Endothelial cell of umbilical vein (primary cell): Measurements from ENCODE around the gene HADH. TPM values are rescaled to one million over a fixed set of nuclear protein-coding genes. Genes with fewer than 3 reads are reported as not detected.

ENCODE experiments used
- BruUV-seq: library from RNA; stranded (reverse); fragments of 400-500 nt; replicated peaks from 2 replicates; lab custom pipeline; 2021; lab: Mats Ljungman, UMichigan
- CTCF ChIA-PET: fragments of 300-600, 350-600 bp; sonication (Branson Sonifier 250); formaldehyde crosslinking; loops from one replicate; lab custom pipeline; 2021; ENCODE audit warnings: antibody characterized with exemption, inconsistent platforms; lab: Charles Lee
- POLR2A ChIA-PET: fragments of 300-600, 350-600 bp; sonication (Branson Sonifier 250); formaldehyde crosslinking; loops from one replicate; lab custom pipeline; 2021; ENCODE audit warnings: antibody characterized with exemption, inconsistent platforms; lab: Charles Lee
- DNase-seq: peaks from one replicate; pipeline ENCODE4 v3.0.0-alpha.2; 2011; ENCODE audit warnings: low read depth, low spot score
- FAIRE-seq: peaks from 2 replicates; lab custom pipeline; 2011; peaks lifted over from hg19 to GRCh38; lab: Jason Lieb, UNC
- H2AFZ ChIP-seq: 2 replicates; pipeline ENCODE4 v1.6.0; 2012; ENCODE audit warnings: low read depth, low read length, control low read depth, inconsistent platforms
- H3K27ac ChIP-seq: 2 replicates; pipeline ENCODE4 v1.5.1; 2011; ENCODE audit warnings: low read depth, mild to moderate bottlenecking, control low read depth, low read length, moderate library complexity; ENCODE audit not compliant: insufficient read depth
- H3K27me3 ChIP-seq, 2 experiments: 2 replicates each; pipeline versions ENCODE4 v1.6.0 to v1.6.1; 2011; ENCODE audit warnings: low read length in 2 of 2, mixed read lengths in 1 of 2; ENCODE audit not compliant: control insufficient read depth in 2 of 2, insufficient read depth in 2 of 2
- H3K36me3 ChIP-seq, 2 experiments: 2 replicates in 1 of 2; 3 replicates in 1 of 2; pipeline ENCODE4 v1.5.1; 2011; ENCODE audit warnings: low read length in 2 of 2, mild to moderate bottlenecking in 1 of 2, moderate library complexity in 1 of 2; ENCODE audit not compliant: control insufficient read depth in 2 of 2, insufficient read depth in 2 of 2; ENCODE audit errors: extremely low read depth in 1 of 2
- H3K4me1 ChIP-seq: 3 replicates; pipeline ENCODE4 v1.5.1; 2011; ENCODE audit warnings: mild to moderate bottlenecking, low read length; ENCODE audit not compliant: control insufficient read depth, insufficient read depth; ENCODE audit errors: extremely low read depth
- H3K4me2 ChIP-seq: 2 replicates; pipeline ENCODE4 v1.6.1; 2011; ENCODE audit warnings: low read length, control low read depth, mixed read lengths; ENCODE audit not compliant: insufficient read depth
- H3K4me3 ChIP-seq, 3 experiments: fragments of 200-600 bp in 1 of 3; sonication (generic), shearing (Covaris generic) in 1 of 3; replicated peaks in 1 of 3; 2 replicates each; pipeline ENCODE4 v1.5.1; 2011 to 2016; ENCODE audit warnings: control low read depth in 3 of 3, low read length in 3 of 3, mild to moderate bottlenecking in 2 of 3, inconsistent platforms in 1 of 3, low read depth in 1 of 3, moderate library complexity in 1 of 3; ENCODE audit not compliant: insufficient read depth in 1 of 3
- H3K79me2 ChIP-seq: 2 replicates; pipeline ENCODE4 v1.6.0; 2012; ENCODE audit warnings: low read length, inconsistent platforms; ENCODE audit not compliant: control insufficient read depth, insufficient read depth
- H3K9ac ChIP-seq: replicated peaks from 2 replicates; pipeline ENCODE3; 2011; ENCODE audit warnings: low read length, control low read depth; ENCODE audit not compliant: insufficient read depth; ENCODE audit errors: extremely low read depth
- H3K9me1 ChIP-seq: replicated peaks from 3 replicates; pipeline ENCODE4 v1.6.0; 2011; ENCODE audit warnings: mild to moderate bottlenecking, low read length; ENCODE audit not compliant: control insufficient read depth, insufficient read depth; ENCODE audit errors: extremely low read depth
- H3K9me3 ChIP-seq: replicated peaks from 2 replicates; pipeline ENCODE4 v1.5.1; 2012; ENCODE audit warnings: low read length, inconsistent platforms; ENCODE audit not compliant: control insufficient read depth, insufficient read depth
- H4K20me1 ChIP-seq: replicated peaks from 2 replicates; pipeline ENCODE3; 2011; ENCODE audit warnings: mild to moderate bottlenecking, low read length; ENCODE audit not compliant: control insufficient read depth, insufficient read depth; ENCODE audit errors: extremely low read depth
- CTCF ChIP-seq, 2 donors: IDR thresholded peaks; 1 replicate in 1 of 2; 2 replicates in 1 of 2; pipeline ENCODE4 v1.5.1; 2011; ENCODE audit warnings: low read length in 2 of 2, mild to moderate bottlenecking in 2 of 2, moderate library complexity in 2 of 2, control low read depth in 1 of 2, inconsistent platforms in 1 of 2, low read depth in 1 of 2; ENCODE audit not compliant: insufficient read depth in 1 of 2; ENCODE audit errors: extremely low read depth in 1 of 2
- EZH2 ChIP-seq: IDR thresholded peaks from 2 replicates; pipeline ENCODE4 v1.6.1; 2012; ENCODE audit warnings: borderline replicate concordance, low read depth, mild to moderate bottlenecking, moderate library complexity, low read length, inconsistent platforms; ENCODE audit not compliant: severe bottlenecking
- FOS ChIP-seq: IDR thresholded peaks from 2 replicates; pipeline ENCODE4 v1.6.1; 2011; ENCODE audit warnings: mild to moderate bottlenecking, low read length, moderate library complexity, borderline replicate concordance; ENCODE audit not compliant: insufficient read depth
- GATA2 ChIP-seq: IDR thresholded peaks from 2 replicates; pipeline ENCODE4 v1.7.0; 2011; ENCODE audit warnings: low read depth, mild to moderate bottlenecking, moderate library complexity, mixed read lengths, low read length; ENCODE audit not compliant: insufficient read length, insufficient read depth
- JUN ChIP-seq: IDR thresholded peaks from 2 replicates; pipeline ENCODE4 v1.6.1; 2011; ENCODE audit warnings: borderline replicate concordance, low read depth; ENCODE audit not compliant: insufficient read length, insufficient read depth
- MAX ChIP-seq: IDR thresholded peaks from 2 replicates; pipeline ENCODE4 v1.6.1; 2011; ENCODE audit not compliant: insufficient read depth, insufficient read length
- MYC ChIP-seq: IDR thresholded peaks from one replicate; pipeline ENCODE4 v1.6.1; 2011; ENCODE audit warnings: mild to moderate bottlenecking, low read depth, low read length
- POLR2A ChIP-seq: IDR thresholded peaks from 2 replicates; pipeline ENCODE4 v1.6.1; 2012; ENCODE audit warnings: low read depth, mild to moderate bottlenecking, control low read depth, low read length
- POLR2AphosphoS5 ChIP-seq: IDR thresholded peaks from 2 replicates; pipeline ENCODE4 v1.6.1; 2012; ENCODE audit warnings: low read depth, mild to moderate bottlenecking, control low read depth, low read length, moderate library complexity; ENCODE audit not compliant: insufficient read depth
- dilution Hi-C: fragments of 300-500 bp; cut with MboI; formaldehyde crosslinking; loops from one replicate; pipeline ENCODE4 v1.15.0; 2019; ENCODE audit warnings: low sequenced_read_pairs; ENCODE audit not compliant: extremely low pct_ligation_motif_present
- intact Hi-C: fragments of 100-400 bp; cut with micrococcal nuclease; formaldehyde crosslinking; loops from one replicate; pipeline ENCODE4 v1.10.0; 2022
- polyA plus RNA-seq, 4 experiments: library from polyadenylated mRNA; depleted of rRNA in 3 of 4; stranded (reverse) in 3 of 4; unstranded in 1 of 4; fragments of >200 nt; gene quantifications; 2 replicates each; pipeline versions ENCODE4 v1.2.1 to v1.2.3, GENCODE V29; 2011 to 2012; ENCODE audit warnings: missing spikeins in 1 of 4
- total RNA-seq: library from RNA; stranded (reverse); gene quantifications from 2 replicates; pipeline ENCODE4 v1.2.3, GENCODE V29; 2021

The HADH gene
- total and polyA plus RNA-seq, 2 donors (not counting 3 experiments of a cell fraction or from before 2014, with no cell fraction given), result 19.2 to 20.3 TPM

- dilution Hi-C loops, result no loop called here
- POLR2A ChIA-PET, result no interaction called here
These were observed 18.3 kb downstream of the HADH start for GRCh38 chr4:108007984-108008383.

More at GRCh38 chr4:108007984-108008383, 18.3 kb downstream of the HADH start:
- H3K4me3 ChIP-seq, result no peak overlapping the region
- intact Hi-C loops, result no loop called here
- H3K79me2 ChIP-seq, result no peaks in the 10 kb centered on the region
- TF ChIP-seq CTCF (IDR thresholded peaks at IDR 0.05; ENCODE audit: extremely low read depth in 1 of 2, insufficient read depth in 1 of 2, low read depth in 1 of 2, low read length in 2 of 2), result no peak
- no peak for TF ChIP-seq POLR2AphosphoS5
- no peak for TF ChIP-seq GATA2
- no peak for TF ChIP-seq MYC
- no peak for TF ChIP-seq POLR2A
- no peak for TF ChIP-seq FOS
- TF ChIP-seq EZH2, result no peak
- TF ChIP-seq MAX, result no peak
- no peak for TF ChIP-seq JUN
- DNase-seq (no peak), FAIRE-seq (no peak)
- no peak overlapping the region for H2AFZ ChIP-seq
- H3K9me3 ChIP-seq, result no peaks in the 10 kb centered on the region
- no peaks in the 10 kb centered on the region for H4K20me1 ChIP-seq
- no peaks in the 10 kb centered on the region for H3K27me3 ChIP-seq
- no peak overlapping the region for H3K4me2 ChIP-seq
- CTCF ChIA-PET, result no interaction called here
- H3K27ac ChIP-seq, result no peak overlapping the region
- no peaks in the 10 kb centered on the region for H3K4me1 ChIP-seq
- BruUV-seq, result no TSS peak
- no peak overlapping the region for H3K9ac ChIP-seq
- H3K36me3 ChIP-seq, result no peaks in the 10 kb centered on the region
- no peaks in the 10 kb centered on the region for H3K9me1 ChIP-seq
